Activated T-cell treated with anti-CD3 and anti-CD28 coated beads, Interleukin-2, amount 50 U/mL, for 4 hours (primary cell): ENCODE results near the gene CDCA7L. TPM values are rescaled to one million over a fixed set of nuclear protein-coding genes. Genes with fewer than 3 reads are reported as not detected.

Experiments
- ATAC-seq, 2 donors: fragments of 200-7000 bp; cut with Tn5 transposase; one replicate each; pipeline ENCODE4 v1.10.0; 2021
- DNase-seq: peaks from one replicate; pipeline ENCODE4 v3.0.0-alpha.2; 2020
- H3K27me3 Mint-ChIP-seq: one replicate; pipeline ENCODE4 v1.8.0; 2021; ENCODE audit warnings: low read depth, mixed read lengths
- H3K36me3 Mint-ChIP-seq: one replicate; pipeline ENCODE4 v1.8.0; 2022; ENCODE audit warnings: mixed read lengths; ENCODE audit not compliant: insufficient read depth
- H3K4me1 Mint-ChIP-seq: one replicate; pipeline ENCODE4 v1.8.0; 2021; ENCODE audit warnings: low read depth, mixed read lengths
- H3K4me3 Mint-ChIP-seq: one replicate; pipeline ENCODE4 v1.8.0; 2021; ENCODE audit warnings: mild to moderate bottlenecking, moderate library complexity, mixed read lengths
- H3K9me3 Mint-ChIP-seq: one replicate; pipeline ENCODE4 v1.8.0; 2021; ENCODE audit warnings: mixed read lengths
- total RNA-seq, 3 donors: library from RNA; stranded (reverse); gene quantifications; one replicate each; pipeline ENCODE4 v1.2.1, GENCODE V29; 2021

CDCA7L gene
- total RNA-seq, 3 donors from 2014 or later, result 56.6 to 84.8 (median 76.3) TPM

DNA sequence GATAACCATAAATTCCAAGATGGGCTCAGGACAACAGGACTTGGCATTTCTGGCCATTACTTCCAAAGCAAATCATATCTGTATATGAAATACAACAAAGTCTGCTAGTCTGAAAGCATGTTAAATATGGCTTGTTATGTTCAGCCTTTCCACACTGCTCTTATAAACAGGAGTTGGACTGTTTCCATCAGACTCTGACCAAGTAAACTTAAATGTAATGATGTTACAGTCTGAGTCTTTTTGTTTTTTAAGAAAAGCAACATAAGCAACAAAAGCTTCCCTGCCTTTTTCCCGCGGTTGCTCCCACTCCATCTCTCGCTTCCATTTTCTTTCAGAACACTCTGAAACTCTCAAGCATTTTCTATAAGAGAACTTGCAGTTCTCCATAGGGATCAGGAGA, 8.1 kb upstream of the CDCA7L start:
- DNase-seq, result no peak
- H3K4me3 Mint-ChIP-seq, result no peak overlapping the region
- no peaks in the 10 kb centered on the region for H3K36me3 Mint-ChIP-seq
- no peaks in the 10 kb centered on the region for H3K9me3 Mint-ChIP-seq
- no peaks in the 10 kb centered on the region for H3K27me3 Mint-ChIP-seq
- ATAC-seq, result no peak
- no peaks in the 10 kb centered on the region for H3K4me1 Mint-ChIP-seq

DNA sequence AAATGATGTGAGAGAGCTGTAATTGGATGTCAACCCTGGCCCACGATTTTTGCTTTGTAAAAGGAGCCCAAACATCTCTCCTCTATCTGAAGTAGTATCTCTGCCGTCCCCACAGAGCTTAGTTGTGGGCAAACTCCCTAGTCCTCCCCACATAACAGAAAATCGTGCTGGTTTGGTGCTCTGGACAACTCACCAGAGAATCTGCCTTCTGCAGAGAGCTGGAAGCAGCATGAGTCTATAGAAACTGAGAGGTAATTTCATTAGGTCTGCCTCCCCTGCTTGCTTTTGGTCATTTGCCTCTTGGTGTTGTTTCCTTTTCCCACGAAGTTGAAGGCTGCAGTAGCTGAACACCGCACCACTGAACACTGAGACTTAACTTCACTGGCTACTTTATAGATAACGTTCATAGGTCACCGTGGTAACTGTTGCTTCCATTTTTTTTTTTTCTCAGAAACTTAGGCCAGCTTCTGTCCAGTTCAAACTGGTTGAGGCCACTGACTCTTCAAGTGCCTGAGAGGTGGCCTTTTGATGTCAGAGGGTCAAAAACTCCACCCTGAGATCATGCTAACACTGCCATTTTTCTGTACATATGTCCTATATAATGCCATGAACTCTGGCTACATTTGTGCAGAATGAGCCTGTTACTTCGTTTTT, 3.3 kb upstream of the CDCA7L start:
- Mint-ChIP-seq H3K4me1 (peaks cover 24% of the 10 kb centered on the region), H3K9me3 (no peaks in the 10 kb centered on the region), H3K27me3 (peaks cover 2% of the 10 kb centered on the region), H3K36me3 (no peaks in the 10 kb centered on the region), H3K4me3 (no peak overlapping the region)
- ATAC-seq, result no peak
- DNase-seq, result no peak

DNA sequence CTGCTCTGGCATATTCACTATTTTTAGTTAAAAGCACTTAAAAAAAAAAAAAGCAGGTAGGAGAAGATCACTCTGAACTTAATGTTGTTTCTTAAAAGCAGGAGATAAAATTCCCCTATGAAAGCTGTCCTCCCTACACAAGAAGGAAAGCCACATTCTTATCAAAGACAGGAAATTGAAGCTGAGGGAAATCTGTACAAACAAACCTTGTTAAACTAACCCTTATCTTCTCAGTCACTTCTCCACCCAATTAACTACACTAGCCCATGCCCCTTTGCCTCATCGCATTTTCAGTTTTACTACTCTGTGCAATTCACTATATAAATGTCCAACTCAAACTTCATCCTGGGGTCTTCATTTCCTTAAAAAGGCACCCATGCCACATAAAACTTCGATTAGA, 2.7 kb upstream of the CDCA7L start:
- no peaks in the 10 kb centered on the region for H3K36me3 Mint-ChIP-seq
- H3K9me3 Mint-ChIP-seq, result no peaks in the 10 kb centered on the region
- DNase-seq (no peak), ATAC-seq (no peak)
- peaks cover 2% of the 10 kb centered on the region for H3K27me3 Mint-ChIP-seq
- no peak overlapping the region for H3K4me3 Mint-ChIP-seq
- peaks cover 26% of the 10 kb centered on the region for H3K4me1 Mint-ChIP-seq

DNA sequence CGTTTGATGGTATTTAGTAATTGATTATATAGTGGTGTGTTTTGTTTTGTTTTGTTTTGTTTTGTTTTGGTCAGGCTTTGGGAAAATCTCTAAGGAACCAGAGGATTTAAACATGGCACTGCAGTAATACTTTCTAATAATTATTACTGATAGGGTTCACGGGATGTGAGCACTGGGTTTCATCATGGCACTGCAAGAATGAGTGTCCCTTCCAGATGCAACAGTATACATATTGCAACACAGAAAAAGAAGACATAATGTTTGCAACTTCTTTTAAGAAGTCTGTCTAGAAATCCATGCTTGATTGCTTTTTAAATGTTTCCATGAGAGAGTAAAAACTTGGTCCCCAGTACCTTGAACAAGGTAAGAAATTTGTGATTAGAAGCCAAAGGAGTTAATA, 2.2 kb upstream of the CDCA7L start:
- H3K4me1 Mint-ChIP-seq, result peaks cover 30% of the 10 kb centered on the region
- DNase-seq (no peak), ATAC-seq (no peak)
- peaks cover 2% of the 10 kb centered on the region for H3K27me3 Mint-ChIP-seq
- H3K9me3 Mint-ChIP-seq, result no peaks in the 10 kb centered on the region
- no peaks in the 10 kb centered on the region for H3K36me3 Mint-ChIP-seq
- H3K4me3 Mint-ChIP-seq, result no peak overlapping the region

DNA sequence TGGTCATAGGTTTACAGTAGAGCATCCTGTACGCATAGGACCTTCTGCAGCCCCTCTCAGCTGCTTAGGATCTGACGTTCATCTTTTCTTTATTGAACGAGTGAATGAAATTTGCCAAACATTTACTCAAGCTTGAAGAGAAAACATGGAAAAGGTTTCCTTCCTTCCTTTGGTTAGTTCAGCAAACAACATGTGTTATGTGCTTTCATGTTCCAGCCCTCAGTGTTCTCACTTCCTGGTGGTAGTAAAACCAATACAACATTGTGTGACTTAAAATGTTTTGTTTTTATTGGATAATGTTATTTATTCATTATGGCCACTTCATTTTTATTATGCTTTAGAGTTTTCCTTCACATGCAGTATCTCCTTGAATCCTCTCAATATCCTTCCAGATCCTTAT, 1.4 kb upstream of the CDCA7L start:
- DNase-seq, result no peak
- Mint-ChIP-seq H3K9me3 (no peaks in the 10 kb centered on the region), H3K4me3 (no peak overlapping the region), H3K27me3 (peaks cover 2% of the 10 kb centered on the region), H3K36me3 (no peaks in the 10 kb centered on the region), H3K4me1 (peaks cover 38% of the 10 kb centered on the region)
- no peak for ATAC-seq

DNA sequence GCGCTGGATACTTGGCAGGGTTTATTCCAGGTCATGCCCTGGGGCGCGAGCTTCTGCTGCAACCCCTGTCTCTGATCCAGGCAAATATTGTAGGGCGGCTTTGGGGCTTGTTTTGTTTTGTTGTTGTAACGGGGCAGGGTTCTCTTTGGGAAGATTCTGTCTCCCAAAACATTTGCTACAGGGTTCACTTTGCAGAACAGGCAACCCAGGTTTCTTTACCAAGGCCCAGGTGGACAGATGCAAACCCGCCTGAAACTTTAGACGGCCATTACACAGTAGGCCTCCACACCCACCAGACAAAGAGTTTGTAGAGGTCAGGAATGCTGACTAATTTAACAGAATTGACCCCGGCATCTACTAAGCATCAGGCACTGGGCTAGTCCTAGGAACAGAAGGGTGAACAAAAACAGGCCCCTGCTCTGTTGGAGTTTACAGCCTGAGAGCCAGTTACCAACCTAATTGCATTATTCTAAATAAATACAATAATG, 567 bp upstream of the CDCA7L start:
- ATAC-seq (no peak), DNase-seq (no peak)
- Mint-ChIP-seq H3K9me3 (no peaks in the 10 kb centered on the region), H3K36me3 (no peaks in the 10 kb centered on the region), H3K4me1 (peaks cover 45% of the 10 kb centered on the region), H3K27me3 (peaks cover 6% of the 10 kb centered on the region), H3K4me3 (peak overlapping the region; percentile 87)

DNA sequence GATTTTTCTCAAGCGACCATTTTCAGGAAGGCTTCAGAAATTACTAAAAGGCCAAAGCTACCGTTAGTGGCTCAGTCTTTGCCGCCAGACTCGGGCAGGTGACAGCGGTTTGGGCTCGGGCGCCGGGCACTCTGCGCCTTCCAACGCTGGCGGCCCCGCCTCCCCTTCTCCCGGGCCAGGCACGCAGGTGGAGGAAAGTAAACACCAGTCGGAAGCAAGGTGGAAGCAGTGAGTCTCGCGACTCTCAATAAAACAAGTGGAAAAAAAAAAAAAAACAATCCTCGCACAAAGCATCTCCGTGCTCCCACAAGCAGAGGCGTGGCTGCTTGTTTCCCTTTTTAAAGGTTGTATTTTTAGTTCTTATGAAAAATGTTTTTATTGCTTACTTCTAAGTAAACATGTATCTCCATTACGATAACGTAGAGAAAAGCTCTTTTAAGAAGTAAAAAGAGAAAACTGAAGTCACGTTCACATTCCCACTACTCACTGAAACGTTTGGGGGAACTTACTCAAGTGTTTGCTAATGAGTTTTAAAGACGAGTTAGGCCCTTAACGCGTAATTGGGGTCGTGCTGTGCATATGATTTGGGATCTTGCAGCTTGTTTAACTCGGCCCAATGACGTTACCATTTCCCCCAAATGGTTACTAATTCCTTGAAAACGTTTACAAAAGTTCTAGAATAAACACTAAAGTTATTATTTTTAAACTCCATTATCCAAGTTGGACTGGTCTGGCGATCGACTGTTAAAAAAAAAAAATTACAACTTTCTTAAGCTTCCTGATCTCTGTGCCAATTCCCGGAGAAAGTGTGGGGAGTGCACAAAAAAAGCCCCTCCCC, 864 bp downstream of the CDCA7L start:
- peaks cover 58% of the 10 kb centered on the region for H3K4me1 Mint-ChIP-seq
- peak overlapping the region; percentile 87 for H3K4me3 Mint-ChIP-seq
- DNase-seq (peak; percentile 30), ATAC-seq (no peak)
- no peaks in the 10 kb centered on the region for H3K36me3 Mint-ChIP-seq
- no peaks in the 10 kb centered on the region for H3K9me3 Mint-ChIP-seq
- peaks cover 6% of the 10 kb centered on the region for H3K27me3 Mint-ChIP-seq

DNA sequence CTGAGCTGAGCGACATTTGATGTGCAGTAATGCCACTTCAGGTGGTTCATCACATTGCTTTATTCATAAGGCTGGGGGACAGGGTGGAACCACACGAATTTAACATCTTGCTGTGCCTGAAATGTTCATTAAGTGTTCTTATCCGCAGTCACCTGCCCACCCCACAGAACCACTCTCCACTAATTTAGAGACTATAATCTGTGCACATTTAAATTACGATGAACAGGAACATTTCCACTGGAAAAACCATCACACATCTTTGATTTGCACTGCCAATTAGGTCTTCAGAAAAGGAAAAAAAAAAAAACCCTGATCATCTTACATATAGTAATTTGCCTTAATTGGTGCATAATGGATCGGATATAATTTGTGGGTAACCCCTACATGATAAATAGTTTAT, 2.3 kb downstream of the CDCA7L start:
- H3K4me3 Mint-ChIP-seq, result peak overlapping the region; percentile 87

DNA sequence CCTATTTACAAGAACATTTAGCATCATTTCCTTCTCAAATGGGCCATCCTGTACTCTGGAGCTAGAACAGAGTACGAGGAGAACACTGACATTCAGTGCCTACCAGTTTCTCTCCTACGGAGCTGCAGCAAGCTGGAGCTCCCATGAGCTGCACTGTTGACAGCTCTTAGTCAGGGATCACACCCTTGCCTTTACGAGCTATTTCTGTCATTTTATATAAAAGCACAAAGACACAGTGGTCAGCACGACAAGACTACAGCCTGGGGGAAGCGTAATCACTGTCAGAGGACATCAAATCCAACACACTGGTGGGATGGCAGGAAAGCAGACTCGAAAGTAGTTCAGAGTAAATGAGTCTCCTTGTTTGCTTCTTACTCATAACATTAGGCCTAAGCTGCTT, 2.7 kb downstream of the CDCA7L start:
- no peak overlapping the region for H3K4me3 Mint-ChIP-seq
- peaks cover 6% of the 10 kb centered on the region for H3K27me3 Mint-ChIP-seq
- ATAC-seq (no peak), DNase-seq (no peak)
- no peaks in the 10 kb centered on the region for H3K36me3 Mint-ChIP-seq
- no peaks in the 10 kb centered on the region for H3K9me3 Mint-ChIP-seq
- H3K4me1 Mint-ChIP-seq, result peaks cover 68% of the 10 kb centered on the region

More for the DNA sequence above, 2.3 kb downstream of the CDCA7L start:
- Mint-ChIP-seq H3K36me3 (no peaks in the 10 kb centered on the region), H3K4me1 (peaks cover 69% of the 10 kb centered on the region), H3K27me3 (peaks cover 6% of the 10 kb centered on the region), H3K9me3 (no peaks in the 10 kb centered on the region)
- DNase-seq (no peak), ATAC-seq (no peak)

DNA sequence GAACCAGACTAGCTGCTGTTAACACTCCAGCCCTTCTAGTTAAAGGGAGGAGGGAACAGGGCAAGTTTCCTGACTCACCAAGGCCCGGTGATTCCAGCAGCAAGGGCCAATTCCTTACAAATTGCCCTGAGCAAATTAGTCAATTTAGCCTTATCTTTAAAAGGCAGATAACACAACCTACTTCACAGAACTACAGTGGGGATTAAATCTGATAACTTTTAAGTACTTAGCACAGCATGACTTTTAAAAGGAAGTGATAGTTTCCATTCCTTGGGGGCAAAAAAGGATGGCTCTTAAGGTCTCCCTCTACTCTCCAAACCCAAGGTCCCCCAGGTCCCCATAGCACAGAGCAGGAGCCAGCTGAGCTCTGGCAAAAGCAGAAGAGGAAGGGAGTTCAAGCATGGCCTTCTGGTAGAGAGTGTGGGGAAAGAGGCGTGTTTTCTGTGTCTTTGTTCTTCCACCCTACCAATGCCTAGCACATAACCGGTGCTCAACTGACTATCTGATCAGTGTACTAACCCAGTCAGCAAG, 4.0 kb downstream of the CDCA7L start:
- ATAC-seq (no peak), DNase-seq (no peak)
- Mint-ChIP-seq H3K36me3 (peaks cover 4% of the 10 kb centered on the region), H3K4me3 (no peak overlapping the region), H3K27me3 (peaks cover 6% of the 10 kb centered on the region), H3K4me1 (peaks cover 63% of the 10 kb centered on the region), H3K9me3 (no peaks in the 10 kb centered on the region)

DNA sequence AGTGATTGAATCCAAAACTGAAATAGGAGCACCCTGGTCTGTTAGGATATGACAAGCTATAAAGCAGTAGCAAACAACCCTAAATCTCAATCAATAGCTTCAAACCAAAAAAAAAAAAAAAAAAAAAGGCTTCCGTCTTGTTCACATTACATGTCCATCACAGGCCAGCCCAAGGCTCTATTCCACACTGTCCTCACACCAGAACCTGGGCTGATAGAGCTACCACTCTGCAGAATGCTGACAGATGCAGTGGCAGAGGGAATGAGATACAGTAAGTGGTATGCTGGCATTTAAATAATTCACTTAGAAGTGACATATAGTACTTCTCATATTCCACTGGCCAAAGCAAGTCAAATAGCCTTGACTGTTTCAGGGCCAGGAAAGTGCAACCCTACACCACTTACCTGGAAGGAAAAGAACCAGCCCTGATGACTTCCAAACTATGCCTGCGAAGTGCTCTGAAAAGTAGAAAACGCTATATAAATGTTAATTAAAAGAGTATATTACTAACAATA, 5.8 kb downstream of the CDCA7L start:
- ATAC-seq, result no peak
- Mint-ChIP-seq H3K4me3 (peak overlapping the region; percentile 42), H3K27me3 (peaks cover 6% of the 10 kb centered on the region), H3K36me3 (peaks cover 9% of the 10 kb centered on the region), H3K9me3 (no peaks in the 10 kb centered on the region), H3K4me1 (peaks cover 61% of the 10 kb centered on the region)
- DNase-seq, result no peak

DNA sequence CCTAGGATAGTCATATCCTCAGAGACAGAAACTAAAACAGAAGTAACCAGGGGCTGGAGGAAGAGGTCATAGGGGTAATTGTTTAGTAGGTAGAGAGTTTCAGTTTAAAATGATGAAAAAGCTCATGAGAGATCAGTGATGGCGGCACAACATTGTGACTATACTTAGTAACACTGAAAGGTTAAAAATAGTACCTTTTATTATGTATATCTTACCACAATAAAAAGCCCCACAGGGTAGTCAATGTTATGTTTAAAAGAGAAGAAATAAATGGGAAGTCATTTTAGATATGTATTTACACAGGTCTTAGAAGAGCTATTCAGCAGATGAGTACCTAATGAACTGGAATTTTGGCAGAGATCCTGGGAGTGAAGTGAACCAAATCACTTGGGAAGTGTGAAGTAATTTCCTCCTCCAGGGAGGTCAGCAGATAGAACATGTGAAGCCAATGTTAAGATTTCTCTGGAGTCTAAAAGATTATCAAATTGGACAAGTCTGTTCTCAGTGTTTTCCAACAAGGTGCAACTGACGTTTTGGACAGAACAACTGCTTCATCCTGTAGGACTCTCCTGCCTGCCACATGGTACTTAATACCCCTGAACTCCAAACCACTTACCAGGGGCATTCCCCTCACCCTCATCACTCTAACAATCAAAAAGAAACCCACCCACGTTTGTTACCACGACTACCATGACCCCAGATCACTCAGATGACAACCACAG, 6.4 kb downstream of the CDCA7L start:
- Mint-ChIP-seq H3K4me3 (peak overlapping the region; percentile 42), H3K36me3 (peaks cover 10% of the 10 kb centered on the region), H3K9me3 (peaks cover 4% of the 10 kb centered on the region), H3K4me1 (peaks cover 58% of the 10 kb centered on the region), H3K27me3 (peaks cover 3% of the 10 kb centered on the region)
- DNase-seq (no peak), ATAC-seq (peak; percentile 81 to 89)

DNA sequence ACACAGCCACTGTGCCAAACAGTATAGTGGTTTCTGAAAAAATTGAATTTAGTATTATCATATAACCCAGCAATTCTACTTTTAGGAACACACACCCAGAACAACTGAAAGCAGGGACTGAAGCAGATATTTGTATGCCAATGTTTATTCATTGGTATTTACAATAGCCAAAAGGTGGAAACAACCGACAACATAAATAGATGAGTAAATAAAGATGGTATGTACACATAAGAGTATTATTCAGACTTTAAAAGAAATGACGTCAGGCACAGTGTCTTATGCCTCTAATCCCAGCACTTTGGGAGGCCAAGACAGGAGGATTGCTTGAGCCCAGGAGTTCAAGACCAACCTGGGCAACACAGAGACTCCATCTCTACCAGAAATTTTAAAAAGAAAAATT, 7.2 kb downstream of the CDCA7L start:
- Mint-ChIP-seq H3K4me1 (peaks cover 60% of the 10 kb centered on the region), H3K36me3 (peaks cover 12% of the 10 kb centered on the region), H3K27me3 (peaks cover 3% of the 10 kb centered on the region), H3K9me3 (peaks cover 4% of the 10 kb centered on the region), H3K4me3 (peak overlapping the region; percentile 7)
- ATAC-seq (no peak), DNase-seq (no peak)

DNA sequence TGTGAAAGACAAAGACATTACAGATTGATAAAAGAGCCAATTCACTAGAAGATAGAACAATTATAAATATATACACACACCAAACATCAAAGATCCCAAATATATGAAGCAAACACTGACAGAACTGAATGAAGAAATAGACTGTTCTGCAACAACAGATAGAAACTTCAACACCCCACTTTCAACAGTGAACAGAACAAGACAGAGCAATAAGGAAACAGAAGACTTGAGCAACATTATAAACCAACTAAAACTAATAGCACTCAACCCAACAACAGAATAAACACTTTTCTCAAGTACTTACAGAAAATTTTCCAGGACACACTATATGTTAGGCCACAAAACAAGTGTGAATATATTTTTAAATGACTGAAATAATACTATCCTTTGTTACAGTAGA, 10.9 kb downstream of the CDCA7L start:
- H3K4me1 Mint-ChIP-seq, result peaks cover 28% of the 10 kb centered on the region
- H3K4me3 Mint-ChIP-seq, result no peak overlapping the region
- peaks cover 14% of the 10 kb centered on the region for H3K36me3 Mint-ChIP-seq
- DNase-seq (no peak), ATAC-seq (no peak)
- H3K9me3 Mint-ChIP-seq, result peaks cover 7% of the 10 kb centered on the region
- H3K27me3 Mint-ChIP-seq, result peaks cover 3% of the 10 kb centered on the region
